ENCODE data around the gene CADPS2.
"Not testable (repeated sequence)": the region's sequence is repeated elsewhere in the genome, so short reads cannot be mapped to it uniquely, and the experiment has no call there.

CADPS2 gene

GRCh38 chr7:122849322-122849956, 36.8 kb downstream of the CADPS2 start:
- DNase-seq, result no peak

- no peak for DNase-seq
These were observed 38.3 kb downstream of the CADPS2 start for GRCh38 chr7:122847871-122848473.

- DNase-seq, result no peak
These were observed 39.7 kb downstream of the CADPS2 start for GRCh38 chr7:122846591-122846990.

GRCh38 chr7:122845286-122845685, 41.0 kb downstream of the CADPS2 start:
- no peak for DNase-seq

- DNase-seq, result no peak
These were observed 41.9 kb downstream of the CADPS2 start for GRCh38 chr7:122844191-122844988.

GRCh38 chr7:122842971-122843370, 43.3 kb downstream of the CADPS2 start:
- no peak for DNase-seq

- DNase-seq, result not testable (repeated sequence)
These were observed 50.0 kb downstream of the CADPS2 start for GRCh38 chr7:122836286-122836685.

- not testable (repeated sequence) for DNase-seq
These were observed 51.7 kb downstream of the CADPS2 start for GRCh38 chr7:122834571-122834942.

- no peak for DNase-seq
These were observed 52.2 kb downstream of the CADPS2 start for GRCh38 chr7:122833888-122834570.

- no peak for DNase-seq
These were observed 54.8 kb downstream of the CADPS2 start for GRCh38 chr7:122831436-122831835.

GRCh38 chr7:122829962-122830361, 56.3 kb downstream of the CADPS2 start:
- DNase-seq, result no peak

- no peak for DNase-seq
These were observed 58.5 kb downstream of the CADPS2 start for GRCh38 chr7:122827763-122828162.

GRCh38 chr7:122813845-122814244, 72.4 kb downstream of the CADPS2 start:
- DNase-seq, result no peak

- no peak for DNase-seq
These were observed 82.4 kb downstream of the CADPS2 start for GRCh38 chr7:122803851-122804250.

GRCh38 chr7:122803323-122803722, 82.9 kb downstream of the CADPS2 start:
- DNase-seq, result peak; percentile 2

GRCh38 chr7:122802301-122802751, 83.9 kb downstream of the CADPS2 start:
- DNase-seq, result no peak

- no peak for DNase-seq
These were observed 94.2 kb downstream of the CADPS2 start for GRCh38 chr7:122791959-122792545.

GRCh38 chr7:122790591-122790990, 95.7 kb downstream of the CADPS2 start:
- DNase-seq, result no peak

- no peak for DNase-seq
These were observed 96.1 kb downstream of the CADPS2 start for GRCh38 chr7:122790132-122790531.

- no peak for DNase-seq
These were observed 97.1 kb downstream of the CADPS2 start for GRCh38 chr7:122789156-122789555.

GRCh38 chr7:122770686-122771335, 115.4 kb downstream of the CADPS2 start:
- DNase-seq, result no peak

- no peak for DNase-seq
These were observed 117.4 kb downstream of the CADPS2 start for GRCh38 chr7:122768827-122769226.

Measured in activated CD4-positive, alpha-beta T cell treated with anti-CD3 and anti-CD28 coated beads, Interleukin-2, amount 50 U/mL, for 16 hours (primary cell).